NOMO-1 (cell line): ENCODE results near the gene KIAA0753.

Experiments
- DNase-seq, 2 experiments: peaks; one replicate each; lab custom pipeline; 2025; ENCODE audit not compliant: unreplicated experiment in 2 of 2; lab: John Stamatoyannopoulos, UW

Gene KIAA0753

GRCh38 chr17:6640536-6641246, at the start of gene KIAA0753, which contains the start of gene TXNDC17:
Gene KIAA0753 (minus strand): TSS chr17:6640711. CDS start chr17:6635103, 5,608 bp downstream.
Gene TXNDC17 (plus strand): TSS chr17:6641060. CDS start chr17:6641083, 23 bp downstream.
- DNase-seq, result peak; percentile 91 to 92

GRCh38 chr17:6688944-6689343, 48.4 kb upstream of the KIAA0753 start:
- DNase-seq, result no peak

- no peak for DNase-seq
Measured at GRCh38 chr17:6686026-6686425, 45.5 kb upstream of the KIAA0753 start.

GRCh38 chr17:6684881-6685767, 44.6 kb upstream of the KIAA0753 start:
- DNase-seq, result no peak

- DNase-seq, result no peak
Measured at GRCh38 chr17:6684460-6684783, 43.9 kb upstream of the KIAA0753 start.

GRCh38 chr17:6683730-6684459, 43.4 kb upstream of the KIAA0753 start:
- no peak for DNase-seq

GRCh38 chr17:6683081-6683684, 42.7 kb upstream of the KIAA0753 start:
- DNase-seq, result no peak

- DNase-seq, result no peak
Measured at GRCh38 chr17:6682339-6682738, 41.8 kb upstream of the KIAA0753 start.

GRCh38 chr17:6681671-6682070, 41.2 kb upstream of the KIAA0753 start:
- DNase-seq, result no peak

- DNase-seq, result no peak
Measured at GRCh38 chr17:6681176-6681575, 40.7 kb upstream of the KIAA0753 start.

- DNase-seq, result no peak
Measured at GRCh38 chr17:6679241-6679640, 38.7 kb upstream of the KIAA0753 start.

- DNase-seq, result no peak
Measured at GRCh38 chr17:6677946-6678345, 37.4 kb upstream of the KIAA0753 start.

GRCh38 chr17:6677158-6677831, 36.8 kb upstream of the KIAA0753 start:
- peak; percentile 27 to 29 for DNase-seq

GRCh38 chr17:6676802-6677157, 36.3 kb upstream of the KIAA0753 start:
- no peak for DNase-seq

- DNase-seq, result no peak
Measured at GRCh38 chr17:6675201-6675825, 34.8 kb upstream of the KIAA0753 start.

- no peak for DNase-seq
Measured at GRCh38 chr17:6674586-6674985, 34.1 kb upstream of the KIAA0753 start.

GRCh38 chr17:6671431-6671830, 30.9 kb upstream of the KIAA0753 start:
- DNase-seq, result no peak

- DNase-seq, result no peak
Measured at GRCh38 chr17:6670999-6671398, 30.5 kb upstream of the KIAA0753 start.

GRCh38 chr17:6670571-6670970, 30.1 kb upstream of the KIAA0753 start:
- DNase-seq, result no peak
